OCI-M2 (cell line): ENCODE data around the gene PDZD2.

ENCODE experiments used
- DNase-seq: peaks from one replicate; lab custom pipeline; 2025; ENCODE audit not compliant: unreplicated experiment; lab: John Stamatoyannopoulos, UW

Gene PDZD2

GRCh38 chr5:31913808-31914207, 274.9 kb downstream of the PDZD2 start:
- DNase-seq, result no peak

GRCh38 chr5:31916327-31916726, 277.4 kb downstream of the PDZD2 start:
- DNase-seq, result no peak

- no peak for DNase-seq
Measured at GRCh38 chr5:31918739-31919138, 279.8 kb downstream of the PDZD2 start.

- no peak for DNase-seq
Measured at GRCh38 chr5:31921852-31922305, 282.9 kb downstream of the PDZD2 start.

- DNase-seq, result no peak
Measured at GRCh38 chr5:31924005-31924404, 285.1 kb downstream of the PDZD2 start.

- no peak for DNase-seq
Measured at GRCh38 chr5:31931874-31932273, 292.9 kb downstream of the PDZD2 start.

GRCh38 chr5:31934156-31934555, 295.2 kb downstream of the PDZD2 start:
- DNase-seq, result no peak

GRCh38 chr5:31935496-31936369, 296.8 kb downstream of the PDZD2 start:
- no peak for DNase-seq

GRCh38 chr5:31936683-31937082, 297.8 kb downstream of the PDZD2 start:
- no peak for DNase-seq

- DNase-seq, result no peak
Measured at GRCh38 chr5:31937226-31937625, 298.3 kb downstream of the PDZD2 start.

GRCh38 chr5:31937703-31938102, 298.8 kb downstream of the PDZD2 start:
- DNase-seq, result no peak

- DNase-seq, result no peak
Measured at GRCh38 chr5:31939151-31939550, 300.2 kb downstream of the PDZD2 start.

- no peak for DNase-seq
Measured at GRCh38 chr5:31941151-31941755, 302.3 kb downstream of the PDZD2 start.

GRCh38 chr5:31942546-31942945, 303.6 kb downstream of the PDZD2 start:
- no peak for DNase-seq

GRCh38 chr5:31944684-31945445, 305.9 kb downstream of the PDZD2 start:
- DNase-seq, result no peak

GRCh38 chr5:31948006-31948405, 309.1 kb downstream of the PDZD2 start:
- DNase-seq, result no peak

GRCh38 chr5:31952067-31952466, 313.1 kb downstream of the PDZD2 start:
- DNase-seq, result no peak

- DNase-seq, result no peak
Measured at GRCh38 chr5:31954091-31954490, 315.2 kb downstream of the PDZD2 start.

GRCh38 chr5:31957151-31957550, 318.2 kb downstream of the PDZD2 start:
- no peak for DNase-seq

- DNase-seq, result no peak
Measured at GRCh38 chr5:31962351-31962751, 323.4 kb downstream of the PDZD2 start.

- no peak for DNase-seq
Measured at GRCh38 chr5:31962871-31963307, 324.0 kb downstream of the PDZD2 start.
